Lung (tissue), 12 donors: ENCODE results near the gene PDGFD. TPM values are rescaled to one million over a fixed set of nuclear protein-coding genes. Genes with fewer than 3 reads are reported as not detected.

ENCODE experiments used
- ATAC-seq: fragments of 200-7000 bp; cut with Tn5 transposase; one replicate; pipeline ENCODE4 v1.9.1; 2020; ENCODE audit warnings: moderate number of reproducible peaks; ENCODE audit not compliant: insufficient read depth, low FRiP score
- DNase-seq, 3 donors: peaks; one replicate each; pipeline ENCODE4 v3.0.0-alpha.2; 2013 to 2017
- H3K27ac ChIP-seq, 2 donors: one replicate each; pipeline ENCODE4 v1.5.1; 2013; ENCODE audit warnings: mild to moderate bottlenecking in 2 of 2, moderate library complexity in 2 of 2, control low read depth in 1 of 2, inconsistent platforms in 1 of 2, low read depth in 1 of 2, low read length in 1 of 2
- H3K27me3 ChIP-seq, 3 donors: one replicate each; pipeline ENCODE4 v1.5.1; 2013; ENCODE audit warnings: low read length in 2 of 3; ENCODE audit not compliant: control insufficient read depth in 3 of 3, insufficient read depth in 3 of 3
- H3K36me3 ChIP-seq, 4 donors: one replicate each; pipeline ENCODE4 v1.5.1; 2013; ENCODE audit warnings: low read length in 4 of 4, mild to moderate bottlenecking in 1 of 4, moderate library complexity in 1 of 4; ENCODE audit not compliant: control insufficient read depth in 4 of 4, insufficient read depth in 4 of 4
- H3K4me1 ChIP-seq, 5 donors: one replicate each; pipeline ENCODE4 v1.5.1; 2013; ENCODE audit warnings: low read length in 5 of 5, mild to moderate bottlenecking in 2 of 5, moderate library complexity in 1 of 5; ENCODE audit not compliant: control insufficient read depth in 5 of 5, insufficient read depth in 5 of 5
- H3K4me3 ChIP-seq: one replicate; pipeline ENCODE4 v1.5.1; 2013; ENCODE audit warnings: mild to moderate bottlenecking, control low read depth, moderate library complexity
- H3K9ac ChIP-seq, 2 donors: one replicate each; pipeline ENCODE4 v1.5.1; 2013; ENCODE audit warnings: low read length in 2 of 2, control low read depth in 1 of 2; ENCODE audit not compliant: insufficient read depth in 1 of 2
- H3K9me3 ChIP-seq, 4 donors: one replicate each; pipeline ENCODE4 v1.5.1; 2013; ENCODE audit warnings: low read length in 3 of 4, mild to moderate bottlenecking in 1 of 4, moderate library complexity in 1 of 4; ENCODE audit not compliant: control insufficient read depth in 4 of 4, insufficient read depth in 3 of 4
- WGBS, 2 donors: extraction: QIAGEN DNeasy Blood & Tissue Kit; methylation state at CpG; one replicate each; pipeline ENCODE4 v1.1.7; 2013; 5-methylcytosine and 5-hydroxymethylcytosine counted together
- polyA plus RNA-seq, 2 donors: library from polyadenylated mRNA; stranded (reverse); fragments of 200-250 nt; gene quantifications; one replicate each; pipeline ENCODE4 v1.2.1, GENCODE V29; 2013
- total RNA-seq, 2 donors: library from RNA; depleted of rRNA in 1 of 2; stranded (reverse); fragments of >200 nt in 1 of 2; gene quantifications; one replicate each; pipeline ENCODE4 v1.2.1, GENCODE V29; 2014 to 2021
- TF ChIP-seq, protein P1 (sequence below): IDR thresholded peaks from 2 replicates; pipeline ENCODE4 v1.5.1; 2012; ENCODE audit warnings: mild to moderate bottlenecking; ENCODE audit errors: control extremely low read depth, extremely low read depth
- donor health status: control.
- donor health status: control.
- donor health status: Bipolar disorder and iron deficiency.
- donor health status: healthy.
- donor health status: DM: yes; HTN: yes; CAD: no.

Gene PDGFD
- total and polyA plus RNA-seq, 4 donors = 0.71 to 10.6 (median 1.4) TPM

DNA sequence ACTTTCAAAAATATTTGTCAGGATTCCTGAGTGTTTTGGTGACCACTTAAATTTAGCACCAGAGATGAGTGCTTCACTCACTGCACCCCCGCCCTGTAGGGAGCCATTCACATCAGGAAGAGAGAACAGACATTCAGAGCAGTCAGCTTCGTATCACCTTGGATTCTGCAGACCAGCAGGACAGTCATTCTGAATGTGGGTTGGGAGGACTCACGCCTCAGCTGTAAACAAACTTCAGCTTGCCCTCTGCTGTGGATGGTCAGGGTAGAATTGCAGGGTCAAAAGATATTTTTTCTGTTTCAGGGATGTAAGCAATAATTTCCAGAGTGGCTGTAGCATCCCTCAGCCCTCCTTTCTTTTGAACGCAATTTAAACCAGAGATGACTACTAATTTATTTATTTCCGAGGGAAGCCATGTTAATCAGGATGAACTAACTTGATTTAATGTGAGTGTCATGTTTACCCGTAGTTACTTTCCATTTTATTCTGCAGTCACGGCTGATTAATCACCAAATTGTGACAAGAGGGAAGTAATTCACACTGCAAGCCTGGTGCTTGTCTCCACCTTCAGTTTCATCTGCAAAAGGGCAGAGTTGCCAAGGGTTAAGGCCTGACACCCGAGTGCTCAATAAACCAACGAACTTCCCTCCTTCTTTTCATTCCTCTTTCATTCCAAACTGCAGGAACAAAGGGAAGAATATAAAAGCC lies 301.7 kb downstream of the PDGFD start:
- Histone ChIP-seq H3K4me1 (no peaks in the 10 kb centered on the region), H3K9ac (no peak overlapping the region), H3K27me3 (no peaks in the 10 kb centered on the region), H3K36me3 (no peaks in the 10 kb centered on the region), H3K27ac (no peak overlapping the region), H3K4me3 (no peak overlapping the region), H3K9me3 (peaks cover 0 to 2% (median 0%) of the 10 kb centered on the region in 4 donors)
- ATAC-seq (no peak), DNase-seq (no peak)
- WGBS, 2 donors = 47 to 62% methylated on average over 9 of the region's 9 CpGs
- TF ChIP-seq, protein P1, sequence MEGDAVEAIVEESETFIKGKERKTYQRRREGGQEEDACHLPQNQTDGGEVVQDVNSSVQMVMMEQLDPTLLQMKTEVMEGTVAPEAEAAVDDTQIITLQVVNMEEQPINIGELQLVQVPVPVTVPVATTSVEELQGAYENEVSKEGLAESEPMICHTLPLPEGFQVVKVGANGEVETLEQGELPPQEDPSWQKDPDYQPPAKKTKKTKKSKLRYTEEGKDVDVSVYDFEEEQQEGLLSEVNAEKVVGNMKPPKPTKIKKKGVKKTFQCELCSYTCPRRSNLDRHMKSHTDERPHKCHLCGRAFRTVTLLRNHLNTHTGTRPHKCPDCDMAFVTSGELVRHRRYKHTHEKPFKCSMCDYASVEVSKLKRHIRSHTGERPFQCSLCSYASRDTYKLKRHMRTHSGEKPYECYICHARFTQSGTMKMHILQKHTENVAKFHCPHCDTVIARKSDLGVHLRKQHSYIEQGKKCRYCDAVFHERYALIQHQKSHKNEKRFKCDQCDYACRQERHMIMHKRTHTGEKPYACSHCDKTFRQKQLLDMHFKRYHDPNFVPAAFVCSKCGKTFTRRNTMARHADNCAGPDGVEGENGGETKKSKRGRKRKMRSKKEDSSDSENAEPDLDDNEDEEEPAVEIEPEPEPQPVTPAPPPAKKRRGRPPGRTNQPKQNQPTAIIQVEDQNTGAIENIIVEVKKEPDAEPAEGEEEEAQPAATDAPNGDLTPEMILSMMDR = no peak

Other genes starting within 250 kb of the PDGFD start
- not detected for gene DDI1, start 127.5 kb downstream of the PDGFD start, total RNA-seq
- not detected for gene DDI1, start 127.5 kb downstream of the PDGFD start, polyA plus RNA-seq